D721Med (cell line): ENCODE data around the gene PCYT1A.

Experiments used
- DNase-seq: peaks from one replicate; pipeline ENCODE4 v3.0.0; 2011; ENCODE audit warnings: low spot score; ENCODE audit not compliant: insufficient read length
- FAIRE-seq: peaks from 2 replicates; lab custom pipeline; 2011; peaks lifted over from hg19 to GRCh38; lab: Jason Lieb, UNC
- CTCF ChIP-seq: IDR thresholded peaks from 2 replicates; pipeline ENCODE4 v1.5.1; 2012; ENCODE audit warnings: mild to moderate bottlenecking, control low read depth; ENCODE audit not compliant: insufficient read depth; ENCODE audit errors: missing control alignments

Gene PCYT1A

GRCh38 chr3:196193736-196194541 lies 93.6 kb downstream of the PCYT1A start:
- TF ChIP-seq CTCF = no peak
- DNase-seq (no peak), FAIRE-seq (no peak)

GRCh38 chr3:196193133-196193735 lies 94.3 kb downstream of the PCYT1A start:
- no peak for DNase-seq
- no peak for FAIRE-seq
- no peak for TF ChIP-seq CTCF

- TF ChIP-seq CTCF = no peak
- no peak for DNase-seq
- FAIRE-seq = no peak
Observed at GRCh38 chr3:196192524-196193051, 94.9 kb downstream of the PCYT1A start.

- TF ChIP-seq CTCF = no peak
- DNase-seq = no peak
- no peak for FAIRE-seq
Observed at GRCh38 chr3:196192036-196192523, 95.4 kb downstream of the PCYT1A start.

GRCh38 chr3:196189566-196190347 lies 97.8 kb downstream of the PCYT1A start:
- FAIRE-seq (no peak), DNase-seq (no peak)
- no peak for TF ChIP-seq CTCF

GRCh38 chr3:196186651-196187573 lies 100.6 kb downstream of the PCYT1A start:
- DNase-seq = no peak
- no peak for TF ChIP-seq CTCF
- no peak for FAIRE-seq
